Measurements from ENCODE around the gene DDX23.

DNA sequence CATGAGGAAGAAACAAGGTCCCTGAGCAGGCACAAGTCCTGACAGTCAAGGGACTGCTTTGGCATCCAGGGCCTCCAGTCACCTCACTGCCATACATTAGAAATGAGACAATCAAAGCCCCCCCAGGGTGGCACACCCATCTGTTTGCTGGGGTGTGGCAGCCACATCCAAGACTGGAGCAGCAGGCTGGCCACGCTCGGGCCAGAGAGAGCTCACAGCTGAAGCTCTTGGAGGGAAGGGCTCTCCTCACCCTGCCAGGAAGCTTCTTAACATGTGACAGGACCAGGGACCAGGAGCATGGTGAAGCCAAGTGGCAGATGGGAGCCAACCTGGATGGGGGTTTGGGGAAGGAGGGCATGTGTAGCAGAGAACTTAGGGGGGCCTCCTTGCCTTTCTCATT lies 23.7 kb downstream of the DDX23 start:
- TF ChIP-seq POLR2A (IDR thresholded peaks at IDR 0.05) (no peak), CTCF (IDR thresholded peaks at IDR 0.05) (no peak)
